GM19397 (cell line): ENCODE results near the gene ACVRL1.

Experiments
- ATAC-seq: cut with Tn5 transposase; IDR thresholded peaks from one replicate; pipeline ENCODE4 v1.9.1; 2021; ENCODE audit warnings: mild to moderate bottlenecking, moderate library complexity; ENCODE audit not compliant: unreplicated experiment

ACVRL1 gene

DNA sequence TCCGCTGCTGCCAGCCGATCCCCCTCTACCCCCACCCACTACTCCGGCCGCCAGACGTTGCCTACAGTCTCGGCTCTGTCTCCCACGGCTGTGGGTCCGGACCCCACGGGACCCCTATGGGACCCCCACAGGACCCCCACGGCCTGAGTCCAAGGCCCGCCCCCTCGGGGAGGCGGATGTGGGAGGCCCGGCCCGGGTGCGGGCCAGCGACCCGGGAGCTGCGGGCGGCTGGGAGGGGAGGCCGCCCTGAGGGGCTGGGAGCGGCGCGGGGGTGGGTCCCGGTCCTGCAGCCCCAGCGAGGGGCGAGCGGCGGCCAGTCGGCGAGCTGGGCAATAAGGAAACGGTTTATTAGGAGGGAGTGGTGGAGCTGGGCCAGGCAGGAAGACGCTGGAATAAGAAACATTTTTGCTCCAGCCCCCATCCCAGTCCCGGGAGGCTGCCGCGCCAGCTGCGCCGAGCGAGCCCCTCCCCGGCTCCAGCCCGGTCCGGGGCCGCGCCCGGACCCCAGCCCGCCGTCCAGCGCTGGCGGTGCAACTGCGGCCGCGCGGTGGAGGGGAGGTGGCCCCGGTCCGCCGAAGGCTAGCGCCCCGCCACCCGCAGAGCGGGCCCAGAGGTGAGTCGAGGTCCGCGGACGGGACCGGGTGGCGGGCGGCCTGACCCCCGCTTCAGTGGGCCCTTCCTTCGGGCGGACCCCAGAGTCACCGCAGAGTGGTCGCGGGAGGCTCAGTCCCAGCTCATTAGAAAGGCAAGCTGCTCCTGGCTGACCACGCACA is at the start of gene ACVRL1:
ACVRL1 (plus strand) TSS at position 422 of the 773 bp plus-strand sequence. CDS start 4,971 bp downstream, outside the sequence.
- ATAC-seq: no peak

DNA sequence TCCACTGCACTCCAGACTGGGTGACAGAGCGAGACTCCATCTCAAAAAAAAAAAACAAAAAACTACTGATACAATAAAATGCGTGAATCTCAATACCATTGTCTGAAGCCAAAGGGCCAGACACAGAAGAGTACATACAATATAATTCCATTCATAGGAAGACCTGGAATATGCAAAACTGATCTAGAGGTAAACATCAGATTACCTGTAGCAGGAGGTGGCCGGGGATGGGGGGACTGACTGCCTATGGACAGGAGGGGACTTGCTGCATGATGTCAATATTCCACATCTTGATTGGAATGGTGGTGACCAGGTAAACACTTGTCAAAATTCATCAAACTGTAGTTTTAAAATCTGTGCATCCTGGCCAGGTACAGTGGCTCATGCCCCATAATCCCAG is 46.3 kb upstream of the ACVRL1 start:
- ATAC-seq: no peak

DNA sequence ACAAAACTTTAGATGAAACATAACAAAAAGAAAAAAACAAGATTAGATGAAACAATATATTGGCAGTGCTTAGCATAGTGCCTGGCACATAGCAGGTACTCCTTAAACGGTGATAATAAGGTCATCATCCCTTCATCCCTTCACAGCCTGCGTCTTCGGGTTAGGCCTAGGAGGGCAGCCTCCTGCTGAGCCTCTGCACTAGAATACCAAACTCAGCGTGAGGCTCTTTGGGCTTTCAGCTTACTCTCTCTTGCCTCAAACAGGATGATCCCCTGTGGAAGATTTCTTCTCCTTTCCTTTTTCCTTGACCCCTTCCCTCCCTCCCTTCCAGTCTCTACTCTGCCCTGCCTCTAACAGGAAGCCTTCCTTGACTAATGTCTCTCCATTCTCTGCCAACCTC is 44.4 kb upstream of the ACVRL1 start:
- ATAC-seq: no peak

DNA sequence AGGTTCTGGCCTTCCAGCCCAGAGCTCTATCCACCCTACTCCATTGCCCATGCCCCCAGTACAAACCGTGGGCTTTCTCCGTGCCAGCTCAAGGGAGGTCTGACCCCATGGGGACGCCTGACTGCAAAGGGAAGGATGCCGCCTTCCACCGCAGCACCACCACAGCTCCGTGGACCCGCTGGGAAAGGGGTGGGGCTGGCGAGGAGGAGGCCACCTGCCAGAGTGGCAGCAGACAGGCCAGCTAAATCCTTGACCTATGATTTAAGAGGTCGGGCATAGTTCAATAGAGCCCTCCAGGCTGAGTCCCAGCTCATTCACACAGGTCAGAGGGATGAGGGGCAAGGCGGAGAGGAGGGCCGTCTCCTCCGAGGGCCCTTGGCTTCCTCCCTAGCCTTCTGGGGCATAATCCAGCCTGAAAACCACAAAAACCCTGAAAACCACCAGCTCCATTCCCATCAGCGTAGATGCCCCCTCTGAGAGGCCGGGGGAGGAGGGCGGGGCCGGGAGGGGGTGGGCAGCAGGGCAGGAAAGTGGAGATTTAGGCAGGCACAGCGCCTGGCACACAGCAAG is 43.9 kb upstream of the ACVRL1 start:
- no peak for ATAC-seq

DNA sequence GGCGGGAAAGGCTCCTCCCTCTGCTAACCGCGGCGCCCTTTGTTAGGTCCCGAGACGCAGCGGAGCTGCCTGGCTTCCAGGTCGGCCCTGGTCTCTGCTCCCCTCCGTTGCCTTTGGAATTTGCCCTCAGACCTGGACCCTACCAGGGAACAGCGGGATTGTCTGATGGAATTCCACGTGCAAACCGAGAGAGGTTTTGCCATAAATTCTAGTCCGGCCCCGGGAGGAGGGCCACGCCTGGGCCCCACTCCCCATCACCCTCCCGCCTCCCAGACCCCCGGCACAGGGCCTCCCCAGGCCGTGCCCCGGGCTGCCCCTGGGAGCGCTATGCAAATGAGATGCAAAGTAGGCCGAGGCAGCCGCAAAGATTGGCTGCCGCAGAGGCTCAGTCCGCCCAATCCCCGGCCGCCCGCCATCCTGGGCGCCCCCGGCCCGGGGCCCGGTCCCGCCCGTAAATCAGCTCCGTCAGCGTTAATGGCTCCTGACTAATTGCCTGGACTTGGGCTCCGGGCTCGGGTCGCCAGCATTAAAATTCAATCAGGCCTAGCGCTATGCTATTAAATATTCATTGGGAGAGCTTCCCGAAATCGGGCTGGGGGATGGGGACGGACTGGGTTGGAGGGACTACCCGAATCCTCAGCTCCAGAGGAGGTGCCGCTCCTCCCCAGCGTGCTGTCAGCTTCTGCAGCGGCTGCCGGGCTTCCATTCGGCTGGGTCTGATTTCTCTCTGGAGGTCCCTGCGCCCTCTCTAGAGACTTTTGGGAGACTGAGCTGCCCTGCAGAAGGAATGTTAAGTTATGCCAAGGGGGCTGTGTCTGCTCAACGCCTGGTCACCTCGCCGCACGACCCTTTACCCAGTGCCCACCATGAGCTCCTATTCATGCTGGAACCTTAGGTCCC is 43.1 kb upstream of the ACVRL1 start:
- no peak for ATAC-seq

DNA sequence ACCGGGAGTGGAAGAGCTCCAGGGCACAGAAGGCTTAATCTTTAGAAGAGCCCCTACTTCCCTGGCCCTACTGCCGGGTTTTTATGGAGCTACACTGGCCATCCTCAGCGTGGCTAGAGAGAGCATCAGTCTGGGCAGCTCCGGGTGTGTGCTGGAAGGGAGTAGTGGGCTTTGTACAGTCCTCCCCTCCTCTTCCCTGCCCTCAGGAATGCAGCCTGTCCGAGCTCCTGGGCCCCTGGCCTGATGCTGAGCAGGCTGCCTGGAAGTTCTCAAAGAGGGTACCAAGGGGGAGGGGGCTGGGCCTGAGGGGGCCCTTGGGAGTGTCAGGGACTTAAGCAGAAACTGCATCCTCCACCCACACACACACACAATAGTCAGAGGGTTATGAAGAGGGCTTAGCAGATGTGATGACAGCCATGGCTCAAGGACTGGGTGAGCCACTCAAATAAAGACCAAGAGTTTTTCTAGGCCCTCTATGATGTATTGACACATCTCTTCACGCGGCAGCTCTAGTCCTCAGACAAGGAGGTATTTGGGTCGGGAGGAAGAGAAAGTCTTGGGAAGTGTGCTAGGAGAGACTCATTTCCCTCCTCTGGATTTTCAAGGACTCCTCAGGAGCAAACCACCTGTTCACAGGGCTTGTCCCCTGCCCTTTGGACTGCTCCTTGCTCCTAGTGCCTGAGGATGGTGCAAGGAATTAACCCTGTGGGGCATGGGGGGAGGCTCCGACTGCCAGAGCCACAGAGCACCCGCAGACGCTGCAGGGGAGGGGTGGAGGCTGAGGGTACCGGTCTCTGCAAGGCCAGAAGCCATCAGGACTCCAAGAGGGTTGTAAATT is 42.3 kb upstream of the ACVRL1 start:
- no peak for ATAC-seq

DNA sequence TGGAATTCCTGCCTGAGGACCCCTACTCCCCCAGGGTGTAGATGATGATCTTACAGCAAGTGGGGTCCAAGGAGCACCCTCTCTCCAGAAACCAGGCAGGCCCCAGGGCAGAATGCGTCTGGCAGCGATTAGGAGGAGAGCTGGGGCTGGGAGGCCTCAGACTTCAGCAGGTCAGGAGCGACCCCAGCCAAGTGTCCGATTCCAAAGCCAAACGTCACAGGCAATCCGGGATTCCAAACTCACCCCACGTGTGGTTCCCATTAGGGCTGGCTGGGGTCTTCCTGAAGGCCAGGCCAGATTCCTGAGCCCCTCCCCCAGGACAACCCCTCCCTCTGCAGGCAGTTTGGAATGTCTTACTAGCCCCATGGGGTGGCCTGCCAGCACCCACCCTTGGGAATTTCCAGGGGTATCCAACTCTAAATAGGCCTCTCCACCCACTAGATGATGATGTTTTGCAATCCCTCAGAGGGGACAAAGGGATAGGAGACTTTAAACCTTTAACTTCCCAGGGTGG is 41.5 kb upstream of the ACVRL1 start:
- ATAC-seq: no peak

DNA sequence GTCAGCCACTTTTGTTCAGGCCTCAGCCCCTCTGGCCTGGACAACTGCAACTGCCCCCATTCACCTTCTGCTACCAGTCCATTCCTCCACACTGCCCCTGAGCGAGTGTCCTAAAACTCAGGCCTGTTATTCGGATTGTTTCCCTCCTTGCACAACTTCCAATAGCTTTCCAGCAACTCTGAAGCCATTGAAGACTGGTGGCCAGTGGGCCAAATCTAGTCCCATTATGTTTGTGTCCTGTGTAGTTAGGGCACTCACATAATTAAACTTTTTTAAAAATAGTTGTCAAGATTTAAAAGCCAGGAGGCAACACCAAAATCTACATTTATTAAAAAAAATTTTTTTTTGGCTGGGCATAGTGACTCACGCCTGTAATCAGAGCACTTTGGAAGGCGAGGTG is 41.0 kb upstream of the ACVRL1 start:
- no peak for ATAC-seq

DNA sequence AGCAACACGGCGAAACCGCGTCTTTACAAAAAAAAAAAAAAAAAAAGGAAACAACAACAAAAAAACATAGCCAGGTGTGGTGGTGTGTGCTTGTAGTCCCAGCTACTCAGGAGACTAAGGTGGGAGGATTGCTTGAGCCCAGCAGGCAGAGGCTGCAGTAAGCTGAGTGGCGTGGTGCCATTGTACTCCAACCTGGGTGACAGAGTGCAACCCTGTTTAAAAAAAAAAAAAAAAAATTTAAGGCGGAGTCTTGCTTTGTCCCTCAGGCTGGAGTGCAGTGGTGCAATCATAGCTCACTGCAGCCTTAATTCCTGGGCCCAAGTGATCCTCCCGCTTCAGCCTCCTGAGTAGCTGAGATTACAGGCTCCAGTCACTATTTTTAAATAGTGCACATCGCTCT is 40.5 kb upstream of the ACVRL1 start:
- ATAC-seq: no peak

DNA sequence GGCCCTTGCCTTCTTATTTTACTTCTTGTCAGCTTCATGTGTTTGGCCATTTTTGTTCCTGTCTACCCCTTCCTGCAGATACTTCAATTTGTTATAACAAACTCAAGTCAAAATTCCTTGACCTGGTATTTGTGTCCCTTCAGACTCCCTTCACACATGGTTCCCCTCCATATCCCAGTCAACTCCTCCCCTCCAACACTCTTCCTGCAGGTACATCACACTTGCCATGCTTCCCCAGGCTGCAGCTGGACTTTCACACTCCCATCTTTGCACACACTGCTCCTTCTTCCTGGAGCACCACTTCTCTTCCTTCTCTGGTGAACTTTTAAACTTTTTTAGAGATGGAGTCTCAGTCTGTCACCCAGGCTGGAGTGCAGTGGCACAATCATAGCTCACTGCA is 39.9 kb upstream of the ACVRL1 start:
- no peak for ATAC-seq

DNA sequence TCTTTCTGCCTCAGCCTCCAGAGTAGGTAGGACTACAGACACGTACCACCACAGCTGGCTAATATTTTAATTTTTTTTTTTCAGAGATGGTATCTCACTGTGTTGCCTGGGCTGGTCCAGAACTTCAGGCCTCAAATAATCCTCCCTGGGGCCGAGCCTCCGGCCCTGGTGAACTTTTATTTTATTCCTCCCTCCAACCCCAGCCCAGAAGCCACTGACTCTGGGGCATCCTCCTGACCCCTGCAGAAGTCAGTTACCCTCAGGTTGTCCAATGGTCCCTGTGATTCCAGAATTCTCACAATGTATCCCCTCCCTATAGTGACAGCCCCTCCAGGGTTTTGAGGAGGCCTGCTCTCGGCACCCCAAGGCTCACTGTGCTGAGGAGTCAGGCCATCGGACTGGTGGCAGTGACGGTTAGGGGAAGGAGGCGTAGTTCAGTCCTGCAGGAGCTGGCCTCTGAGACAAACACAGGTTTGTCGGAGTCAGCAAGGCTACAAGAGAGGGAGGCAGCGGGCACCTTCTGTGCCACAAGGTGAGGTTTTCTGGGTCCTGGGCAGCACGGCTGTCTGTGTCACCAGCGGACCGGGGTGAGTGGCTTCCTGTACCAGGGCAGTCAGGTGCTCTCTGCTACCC is 39.4 kb upstream of the ACVRL1 start:
- ATAC-seq: no peak

DNA sequence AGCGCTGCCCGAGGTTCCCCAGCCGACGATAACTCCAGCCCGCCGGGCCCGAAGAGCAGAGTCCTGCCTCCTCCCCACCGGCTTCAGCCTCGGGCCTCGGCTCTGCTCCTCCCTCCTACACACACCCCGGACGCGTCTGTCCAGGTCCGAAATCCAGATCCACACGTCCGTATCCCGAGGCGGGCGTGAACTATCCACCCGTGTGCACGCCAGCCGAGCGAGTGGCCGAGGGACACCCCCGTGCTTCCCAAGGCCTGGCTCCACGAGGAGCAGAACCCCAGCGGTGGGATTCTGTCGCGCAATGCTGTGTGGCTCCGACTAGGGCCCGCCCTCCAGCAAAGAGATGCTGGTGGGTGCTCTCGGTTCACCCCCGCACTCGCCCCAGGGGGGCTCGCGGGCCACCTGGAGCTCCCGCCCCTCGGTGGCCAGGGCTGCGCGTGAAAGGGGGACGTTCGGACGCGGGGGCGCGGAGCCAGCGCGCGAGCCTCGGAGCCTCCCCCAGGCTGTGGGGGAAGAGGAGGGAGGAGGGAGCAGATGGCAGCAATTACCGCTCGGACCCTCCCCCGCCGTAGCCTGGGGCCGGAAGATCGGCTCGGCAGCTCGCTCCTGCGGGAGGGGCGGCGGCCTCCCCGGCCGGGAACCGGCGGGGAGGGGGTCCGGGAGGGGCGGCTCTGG is 38.3 kb upstream of the ACVRL1 start:
- ATAC-seq: no peak

DNA sequence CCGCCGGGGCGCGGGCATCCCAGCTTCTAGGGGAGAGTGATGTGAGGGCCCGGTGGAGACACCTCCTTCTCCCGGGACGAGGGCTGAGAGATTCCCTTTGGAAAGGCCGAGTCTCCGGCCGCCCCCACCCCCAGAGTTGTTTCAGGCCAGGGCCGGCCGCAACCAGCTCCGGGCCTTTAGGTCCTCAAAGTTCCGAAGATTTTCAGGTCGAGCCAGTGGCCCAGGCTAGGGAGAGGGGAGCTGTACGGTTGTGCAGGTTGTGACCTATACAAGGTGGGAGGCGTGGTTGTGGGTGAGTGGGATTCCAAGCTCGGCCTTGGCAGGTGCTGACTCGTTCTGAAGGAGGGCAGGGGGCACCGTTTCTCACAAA is 37.8 kb upstream of the ACVRL1 start:
- no peak for ATAC-seq

DNA sequence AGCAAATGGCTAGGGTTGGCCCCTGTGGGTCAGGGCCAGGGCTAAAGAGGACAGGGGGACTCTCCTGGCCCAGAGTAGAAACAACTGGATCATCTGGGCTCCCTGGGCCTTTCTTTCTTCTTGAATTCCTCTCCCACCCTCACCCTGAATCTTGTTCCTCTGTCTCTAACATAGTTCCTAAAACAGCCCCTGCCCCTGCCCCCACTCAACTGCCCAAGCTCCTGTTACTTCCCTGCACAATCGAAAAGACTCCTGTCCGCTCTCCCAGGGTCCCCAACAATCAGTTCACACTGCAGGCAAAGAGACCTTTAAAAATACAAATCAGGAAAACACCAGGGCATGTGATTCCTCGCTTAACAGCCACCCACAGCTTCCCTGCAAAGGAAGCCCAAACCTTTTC is 37.4 kb upstream of the ACVRL1 start:
- ATAC-seq: no peak

DNA sequence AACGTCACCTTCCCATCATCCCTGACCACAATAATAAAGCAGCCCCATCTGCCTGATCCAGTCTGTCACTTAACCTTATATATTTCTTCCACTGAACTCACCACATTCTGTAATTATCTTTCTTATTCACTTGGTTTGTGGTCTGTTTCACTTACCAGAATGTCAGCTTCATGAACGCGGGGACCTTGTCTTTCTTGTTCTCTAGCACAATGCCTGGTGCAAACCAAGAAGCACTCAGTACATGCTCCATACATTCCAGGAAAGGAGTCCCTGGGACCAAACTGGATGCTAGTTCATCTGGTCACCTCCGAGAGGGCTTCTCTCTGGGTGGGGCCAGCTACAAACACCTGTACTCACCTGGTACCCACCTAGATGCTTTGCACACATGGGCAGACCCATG is 36.8 kb upstream of the ACVRL1 start:
- ATAC-seq: no peak

DNA sequence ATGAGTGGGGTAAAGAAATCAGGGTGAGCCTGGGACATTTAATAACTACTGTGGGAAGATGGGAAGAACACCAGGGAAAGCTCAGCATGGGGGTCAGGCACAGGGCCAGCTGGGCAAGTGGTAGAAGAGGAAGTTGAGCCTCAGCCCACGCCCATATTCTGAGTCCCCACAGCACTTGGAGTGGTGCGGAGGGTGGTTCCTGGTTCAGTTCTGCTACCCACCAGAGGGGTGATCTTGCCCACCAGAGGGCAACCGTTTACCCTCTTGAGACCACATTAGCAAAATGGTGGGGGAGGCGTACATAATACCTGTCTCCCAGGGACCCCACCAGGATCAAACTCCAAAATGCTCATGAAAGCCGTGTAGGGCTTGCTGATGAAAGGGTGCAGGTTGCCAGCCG is 36.2 kb upstream of the ACVRL1 start:
- no peak for ATAC-seq

DNA sequence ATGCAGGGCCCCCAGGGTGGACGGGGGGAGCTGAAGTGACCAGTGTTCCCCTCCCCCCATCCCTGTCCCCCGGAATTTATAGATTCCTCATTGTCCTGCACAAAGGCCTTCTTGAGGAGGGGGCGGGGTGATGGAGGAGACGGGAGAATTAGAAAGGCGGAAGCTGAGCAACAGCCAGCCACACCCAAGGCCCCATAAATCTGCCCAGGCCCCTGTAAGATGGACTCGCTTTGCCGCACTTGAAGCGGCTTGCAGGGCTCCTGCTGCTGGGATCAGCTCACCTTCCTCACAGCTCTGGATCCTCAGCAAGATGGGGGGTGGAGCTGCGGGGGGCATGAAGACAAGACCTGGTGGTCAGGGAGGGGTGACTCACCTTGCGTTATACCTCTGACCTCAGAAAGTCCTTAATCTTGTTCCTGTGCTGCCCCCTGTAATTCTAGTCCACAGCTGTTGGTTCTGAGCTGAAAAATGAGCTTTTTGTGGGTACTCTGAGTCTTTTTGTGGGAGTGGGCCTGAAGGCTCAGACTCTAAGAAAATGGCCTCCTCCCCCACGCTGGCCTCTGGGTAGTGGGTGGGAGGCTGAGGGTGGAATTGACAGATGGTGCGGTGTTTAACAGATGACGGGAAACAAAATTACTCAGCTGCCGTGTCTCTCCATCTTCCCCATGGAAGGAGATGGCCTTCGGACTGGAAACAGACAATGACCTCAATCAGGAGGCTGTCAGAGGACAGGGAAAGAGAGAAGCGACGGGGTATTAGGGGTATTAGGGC is 35.2 kb upstream of the ACVRL1 start:
- ATAC-seq: no peak

DNA sequence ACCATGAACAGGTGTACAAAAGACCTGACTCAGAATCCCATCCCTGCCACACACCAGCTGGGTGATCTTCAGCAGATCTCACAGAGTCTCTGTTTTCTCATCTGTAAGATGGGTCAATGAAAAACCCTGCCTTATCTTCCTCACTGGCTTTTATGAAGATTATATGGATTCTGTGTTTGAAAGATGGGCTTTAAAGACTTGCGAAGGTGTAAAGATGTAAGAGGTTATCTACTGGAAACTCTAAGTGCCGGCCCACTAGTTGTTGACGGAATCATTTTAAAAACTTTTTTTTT is 34.7 kb upstream of the ACVRL1 start:
- ATAC-seq: no peak
